Esophagus squamous epithelium (tissue), 4 donors: Measurements from ENCODE around the gene BAHD1.

Experiments
- CTCF ChIP-seq, 6 experiments: fragments of 450-650 bp in 4 of 6; fragments of 200-600 bp in 2 of 6; sonication (generic) in 2 of 6; IDR thresholded peaks; one replicate each; pipeline ENCODE4 v1.5.1; 2016 to 2019; ENCODE audit warnings: antibody characterized with exemption in 6 of 6, mild to moderate bottlenecking in 4 of 6, moderate library complexity in 4 of 6
- POLR2A ChIP-seq, 4 donors: fragments of 450-650 bp; IDR thresholded peaks; one replicate each; pipeline ENCODE4 v1.6.1; 2017; ENCODE audit warnings: antibody characterized with exemption in 4 of 4, mild to moderate bottlenecking in 4 of 4, moderate library complexity in 3 of 4

- no peak for TF ChIP-seq POLR2A (IDR thresholded peaks at IDR 0.05)
- no peak for TF ChIP-seq CTCF (IDR thresholded peaks at IDR 0.05)
These were observed 7.6 kb downstream of the BAHD1 start for GRCh38 chr15:40448354-40448753.
